Measurements from ENCODE around the gene ACAP3.
"Not testable (repeated sequence)": the region's sequence is repeated elsewhere in the genome, so short reads cannot be mapped to it uniquely, and the experiment has no call there.

ACAP3 gene

GRCh38 chr1:1330366-1331067, 22.8 kb upstream of the ACAP3 start:
- no peak for DNase-seq (ENCODE audit: low read depth)

GRCh38 chr1:1329304-1330210, 21.8 kb upstream of the ACAP3 start:
- no peak for DNase-seq (ENCODE audit: low read depth)

GRCh38 chr1:1328254-1328653, 20.5 kb upstream of the ACAP3 start:
- no peak for DNase-seq (ENCODE audit: low read depth)

DNA sequence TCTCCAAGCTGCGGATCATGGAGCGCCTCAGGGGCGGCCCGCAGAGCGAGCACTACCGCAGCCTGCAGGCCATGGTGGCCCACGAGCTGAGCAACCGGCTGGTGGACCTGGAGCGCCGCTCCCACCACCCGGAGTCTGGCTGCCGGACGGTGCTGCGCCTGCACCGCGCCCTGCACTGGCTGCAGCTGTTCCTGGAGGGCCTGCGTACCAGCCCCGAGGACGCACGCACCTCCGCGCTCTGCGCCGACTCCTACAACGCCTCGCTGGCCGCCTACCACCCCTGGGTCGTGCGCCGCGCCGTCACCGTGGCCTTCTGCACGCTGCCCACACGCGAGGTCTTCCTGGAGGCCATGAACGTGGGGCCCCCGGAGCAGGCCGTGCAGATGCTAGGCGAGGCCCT, 19.6 kb upstream of the ACAP3 start:
- no peak for DNase-seq (ENCODE audit: low read depth)

DNA sequence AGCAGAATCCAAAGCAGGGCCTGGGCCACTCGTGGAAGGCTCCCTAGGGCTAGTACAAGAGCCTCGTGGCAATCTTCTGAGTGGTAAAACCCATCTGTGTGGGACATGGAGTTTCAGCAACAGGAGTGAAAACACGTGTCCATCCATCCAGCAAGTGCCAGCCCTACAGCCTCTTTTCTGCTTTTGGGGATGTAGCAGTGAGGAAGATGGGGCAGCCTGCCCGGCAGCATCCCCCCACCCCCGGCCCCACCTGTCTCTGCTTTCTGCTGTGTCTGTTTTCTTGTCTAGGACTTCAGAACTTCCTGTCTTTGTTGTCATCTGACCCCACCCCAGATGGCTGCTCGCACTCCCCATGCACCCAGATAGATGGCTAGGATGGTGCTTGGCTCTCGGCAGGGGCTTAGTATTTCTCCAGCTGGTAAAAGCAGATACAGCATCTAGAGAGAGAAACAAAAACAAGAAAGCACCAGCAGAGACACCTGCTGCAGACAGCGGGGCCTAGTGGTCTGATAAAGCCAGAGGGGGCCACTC, 18.4 kb upstream of the ACAP3 start:
- no peak for DNase-seq (ENCODE audit: low read depth)

DNA sequence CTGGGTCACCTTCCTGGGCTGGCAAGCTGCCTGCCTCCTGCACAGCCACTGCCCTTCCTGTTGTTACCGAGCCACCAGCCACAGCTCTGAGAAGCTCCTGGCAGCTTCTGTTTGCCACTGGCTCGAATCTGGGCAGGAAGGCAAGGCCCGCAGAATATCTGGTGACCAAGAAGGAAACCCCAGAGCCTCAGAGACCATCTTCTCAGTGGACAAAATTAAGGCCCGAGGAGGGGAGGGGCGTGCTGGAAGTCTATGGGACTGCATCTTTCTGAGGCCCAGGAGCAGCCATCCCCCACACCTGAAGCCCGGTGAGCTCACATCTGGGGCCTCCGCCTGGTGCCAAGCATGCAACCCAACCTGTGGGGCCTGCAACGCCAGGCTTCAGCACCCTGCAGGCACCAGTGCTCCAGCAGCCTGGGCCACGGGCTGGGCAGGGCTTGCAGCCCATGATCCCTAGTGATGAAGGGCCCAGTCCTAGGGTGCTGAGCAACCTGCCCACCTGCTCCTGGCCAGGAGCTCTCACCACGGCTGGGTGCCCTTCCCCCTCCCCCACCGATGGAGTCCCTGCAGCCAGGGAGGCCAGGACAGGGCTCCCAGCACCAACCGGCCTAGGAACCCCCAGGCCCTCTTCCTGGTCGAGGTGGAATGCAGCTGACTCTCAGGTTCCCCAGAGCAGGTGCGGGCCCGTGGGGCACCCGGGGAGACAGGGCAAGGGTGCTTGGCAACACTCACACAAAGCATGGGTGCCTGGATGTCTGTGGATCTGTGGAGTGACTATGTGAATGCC, 17.8 kb upstream of the ACAP3 start:
- no peak for DNase-seq (ENCODE audit: low read depth)

- DNase-seq (ENCODE audit: low read depth): peak; percentile 95
Observed at GRCh38 chr1:1324524-1325287, 17.0 kb upstream of the ACAP3 start, which contains the start of the genes CPTP and INTS11. Gene CPTP, plus strand, starts transcription at chr1:1324802. Its CDS starts 2,109 bp downstream, at chr1:1326911. Gene INTS11, minus strand, starts transcription at chr1:1324660. Its CDS starts 52 bp downstream, at chr1:1324608.

DNA sequence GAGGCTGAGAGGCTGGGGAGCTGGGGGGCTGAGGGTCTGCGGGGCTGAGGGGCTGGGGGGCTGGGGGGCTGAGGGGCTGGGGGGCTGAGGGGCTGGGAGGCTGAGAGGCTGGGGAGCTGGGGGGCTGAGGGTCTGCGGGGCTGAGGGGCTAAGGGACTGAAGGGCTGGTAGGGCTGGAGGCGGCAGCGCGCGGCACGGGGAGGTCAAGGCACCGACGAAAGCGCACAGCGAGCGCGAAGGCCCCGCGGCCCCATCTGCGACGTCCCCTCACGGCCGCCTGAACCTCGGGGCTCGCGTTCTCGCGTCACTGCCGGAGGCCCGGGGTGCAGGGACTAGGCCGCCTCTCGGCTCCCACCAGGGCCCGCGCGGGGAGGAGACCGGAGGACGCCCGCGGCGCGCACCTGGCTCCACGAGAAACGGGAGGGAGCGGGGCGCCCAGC, 16.4 kb upstream of the ACAP3 start:
- DNase-seq (ENCODE audit: low read depth): no peak

DNA sequence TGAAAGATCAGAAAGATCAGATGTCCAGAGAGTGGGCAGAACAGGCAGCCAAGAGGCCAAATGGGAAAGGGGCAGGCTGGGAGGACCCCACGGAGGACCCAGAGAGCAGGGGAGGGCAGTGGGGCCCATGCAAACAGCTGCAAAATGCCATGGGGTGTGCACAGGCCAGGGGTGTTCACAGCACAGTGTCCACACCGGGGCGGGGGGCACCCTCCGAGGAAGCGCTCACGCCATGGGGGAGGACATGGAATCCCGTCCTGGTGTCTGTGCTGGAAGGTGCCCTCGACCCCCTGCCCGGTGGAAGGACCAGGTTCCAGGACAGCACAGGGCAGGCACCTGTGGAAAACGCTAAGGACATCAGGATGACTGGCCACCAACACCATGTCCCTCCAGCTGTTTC, 15.2 kb upstream of the ACAP3 start:
- no peak for DNase-seq (ENCODE audit: low read depth)

GRCh38 chr1:1322418-1322817, 14.7 kb upstream of the ACAP3 start:
- DNase-seq (ENCODE audit: low read depth): no peak

- no peak for DNase-seq (ENCODE audit: low read depth)
Observed at GRCh38 chr1:1321477-1321876, 13.7 kb upstream of the ACAP3 start.

DNA sequence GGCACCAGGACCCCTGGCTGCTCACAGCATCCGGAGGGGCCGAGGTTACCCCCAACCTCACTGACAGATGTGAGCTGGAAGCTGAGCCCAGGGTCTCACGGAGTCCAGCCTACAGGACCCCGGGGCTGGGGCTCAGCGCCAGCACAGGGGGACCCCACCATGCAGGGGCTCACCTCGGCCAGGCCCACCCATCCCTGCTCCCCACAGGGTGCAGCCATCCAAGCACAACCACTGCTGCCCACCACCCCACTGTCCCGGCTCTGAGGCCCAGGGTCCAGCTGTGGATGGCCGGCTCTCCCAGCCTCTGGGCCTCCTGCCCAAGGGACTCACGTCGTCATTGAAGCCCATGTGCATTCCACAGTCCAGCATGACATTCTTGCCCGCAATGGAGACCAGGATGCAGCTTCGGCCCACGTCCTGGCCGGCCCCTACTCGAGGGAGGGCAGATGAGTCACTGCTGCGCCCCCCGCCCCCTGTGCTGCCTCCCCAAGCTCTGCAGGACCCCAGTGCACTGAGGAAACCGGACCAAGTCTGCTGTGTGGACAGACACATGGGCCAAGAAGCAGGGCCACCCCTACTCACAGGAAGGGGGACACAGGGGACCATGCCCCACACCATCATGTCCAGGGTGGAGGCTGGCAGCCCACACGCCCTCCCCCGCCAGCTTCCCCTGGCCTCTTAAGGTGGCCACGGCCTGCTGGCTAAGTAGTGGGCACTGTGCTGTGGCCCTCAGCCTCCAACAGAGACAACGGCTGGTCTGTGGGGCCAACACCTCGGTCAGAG, 13.1 kb upstream of the ACAP3 start:
- no peak for DNase-seq (ENCODE audit: low read depth)

DNA sequence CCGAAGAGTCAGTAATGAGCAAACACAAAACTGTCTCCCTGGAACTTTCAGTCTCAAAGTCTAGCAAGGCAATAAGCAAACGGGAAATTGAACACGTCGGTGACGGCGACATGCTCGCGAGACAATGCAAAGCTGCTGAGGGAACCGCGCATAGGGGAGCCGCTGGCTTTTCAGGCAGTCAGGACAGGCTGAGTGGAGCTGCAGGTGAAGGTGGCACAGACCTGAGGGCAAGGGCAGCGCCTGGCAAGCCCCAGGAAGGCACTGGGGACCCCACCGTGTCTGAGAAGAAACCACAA, 11.9 kb upstream of the ACAP3 start:
- no peak for DNase-seq (ENCODE audit: low read depth)

DNA sequence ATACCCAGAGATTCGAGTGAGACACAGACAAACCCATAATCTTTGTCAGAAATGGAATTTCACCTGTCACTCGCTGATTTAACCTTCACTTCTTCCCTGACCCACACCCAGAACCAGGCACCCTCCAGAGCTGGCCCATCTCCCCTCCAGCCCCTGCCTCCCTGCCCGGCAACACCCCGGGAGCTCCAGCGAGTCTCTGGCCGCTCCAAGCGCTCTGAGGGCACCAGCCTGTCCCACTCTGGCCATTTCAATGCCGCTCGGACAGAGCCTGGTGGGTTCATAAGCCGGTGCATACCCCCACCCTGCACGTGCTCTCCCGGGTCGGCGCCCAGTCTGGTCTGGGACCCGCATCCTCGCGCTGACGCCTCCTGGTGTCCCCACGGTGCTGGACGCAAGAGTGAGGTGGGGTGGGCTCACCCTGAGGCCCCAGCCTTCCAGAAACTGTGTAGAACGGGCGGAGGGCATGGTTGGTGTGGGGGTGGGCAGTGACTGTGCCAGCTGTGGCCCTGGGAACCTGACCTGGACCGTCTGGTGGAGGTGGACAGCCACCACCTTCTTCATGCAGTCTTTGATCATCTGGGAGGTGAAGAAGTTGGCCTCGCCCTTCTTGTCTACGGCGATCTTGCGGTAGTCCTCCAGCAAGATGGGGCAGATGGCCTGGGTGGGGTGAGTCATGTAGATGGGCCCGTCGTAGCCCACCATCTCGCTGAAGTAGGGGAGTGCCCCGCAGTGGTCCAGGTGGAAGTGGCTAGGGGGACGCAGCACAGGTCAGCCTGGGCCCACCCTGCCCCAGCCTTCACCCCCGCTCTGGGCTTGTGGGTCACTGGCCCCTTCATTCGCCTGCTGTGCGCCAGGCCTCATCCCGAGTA, 11.3 kb upstream of the ACAP3 start:
- DNase-seq (ENCODE audit: low read depth): no peak

GRCh38 chr1:1318131-1318652, 10.5 kb upstream of the ACAP3 start:
- DNase-seq (ENCODE audit: low read depth): no peak

GRCh38 chr1:1317420-1317819, 9.7 kb upstream of the ACAP3 start:
- no peak for DNase-seq (ENCODE audit: low read depth)

DNA sequence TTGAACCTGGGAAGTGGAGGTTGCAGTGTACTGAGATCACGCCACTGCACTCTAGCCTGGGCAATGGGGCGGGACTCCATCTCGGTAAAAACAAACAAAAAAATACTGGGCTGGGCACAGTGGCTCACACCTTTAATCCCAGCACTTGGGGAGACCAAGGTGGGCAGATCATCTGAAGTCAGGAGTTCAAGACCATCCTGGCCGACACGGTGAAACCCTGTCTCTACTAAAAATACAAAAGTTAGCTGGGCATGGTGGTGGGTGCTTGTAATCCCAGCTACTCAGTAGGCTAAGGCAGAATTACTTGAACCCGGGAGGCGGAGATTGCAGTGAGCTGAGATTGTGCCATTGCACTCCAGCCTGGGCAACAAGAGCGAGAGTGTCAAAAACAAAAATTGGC, 8.5 kb upstream of the ACAP3 start:
- DNase-seq (ENCODE audit: low read depth): not testable (repeated sequence)

- no peak for DNase-seq (ENCODE audit: low read depth)
Observed at GRCh38 chr1:1315435-1315954, 7.8 kb upstream of the ACAP3 start.

GRCh38 chr1:1314678-1315335, 7.1 kb upstream of the ACAP3 start:
- no peak for DNase-seq (ENCODE audit: low read depth)
